Tibial artery (tissue), 4 donors: ENCODE data around the gene ITPK1.
A peak's percentile ranks its signal among the peaks of the same experiment; 100 is the strongest.

Experiments used
- DNase-seq, 2 donors: peaks; one replicate each; pipeline ENCODE4 v3.0.0-alpha.2; 2019
- H3K27ac ChIP-seq, 2 donors: fragments of 200-600 bp; sonication (generic) in 1 of 2; 1 replicate in 1 of 2; 2 replicates in 1 of 2; pipeline ENCODE4 v1.5.1; 2018 to 2019; ENCODE audit warnings: mild to moderate bottlenecking in 1 of 2
- H3K27me3 ChIP-seq, 2 donors: fragments of 200-600 bp; sonication (generic) in 1 of 2; one replicate each; pipeline versions ENCODE4 v1.5.1 to v1.6.0; 2016 to 2019
- H3K36me3 ChIP-seq, 3 donors: fragments of 200-600 bp; sonication (generic) in 2 of 3; one replicate each; pipeline ENCODE4 v1.5.1; 2016 to 2019; ENCODE audit warnings: mild to moderate bottlenecking in 2 of 3
- H3K4me1 ChIP-seq, 4 donors: fragments of 200-600 bp; sonication (generic) in 2 of 4; 1 replicate in 3 of 4; 2 replicates in 1 of 4; pipeline ENCODE4 v1.5.1; 2016 to 2019
- H3K4me3 ChIP-seq, 2 donors: fragments of 200-600 bp; sonication (generic) in 1 of 2; 1 replicate in 1 of 2; 2 replicates in 1 of 2; pipeline ENCODE4 v1.5.1; 2018 to 2019; ENCODE audit warnings: mild to moderate bottlenecking in 2 of 2
- H3K9me3 ChIP-seq, 3 donors: fragments of 200-600 bp; sonication (generic) in 1 of 3; one replicate each; pipeline ENCODE4 v1.5.1; 2016 to 2019
- intact Hi-C: fragments of 100-400 bp; cut with DNase I; formaldehyde crosslinking; loops from one replicate; pipeline ENCODE4 v1.15.0; 2023; ENCODE audit warnings: low total_unique reads
- TF ChIP-seq, protein P1 (sequence below), 2 experiments: fragments of 200-600 bp in 1 of 2; fragments of 450-650 bp in 1 of 2; IDR thresholded peaks; one replicate each; pipeline ENCODE4 v1.5.1; 2017 to 2019; ENCODE audit warnings: antibody characterized with exemption in 2 of 2, mild to moderate bottlenecking in 1 of 2, moderate library complexity in 1 of 2

ITPK1 gene

DNA sequence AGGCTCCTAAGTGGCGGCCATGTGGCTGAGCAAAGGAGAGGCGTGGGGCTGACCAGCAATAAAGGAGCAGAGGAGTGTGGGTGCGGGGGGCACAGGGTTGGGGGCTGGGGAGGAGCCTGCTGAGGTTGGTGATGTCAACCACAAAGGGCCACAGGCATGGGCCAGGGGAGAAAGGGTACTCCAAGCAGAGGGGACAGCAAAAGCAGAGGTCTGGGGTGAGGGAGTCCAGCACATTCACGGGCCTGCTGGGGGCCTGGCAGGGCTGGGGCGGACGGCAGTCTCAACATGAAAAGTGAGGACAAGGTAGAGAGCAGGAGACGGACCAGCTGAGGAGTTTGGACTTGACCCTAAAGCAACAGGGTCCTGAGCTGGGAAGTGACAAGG is 111.0 kb downstream of the ITPK1 start:
- H3K36me3 ChIP-seq, result no peaks in the 10 kb centered on the region
- no peak for DNase-seq
- intact Hi-C loops, result no loop called here
- peak overlapping the region; percentile 62 to 66 for H3K27ac ChIP-seq
- peaks cover 16 to 56% (median 52%) of the 10 kb centered on the region in 4 donors for H3K4me1 ChIP-seq
- H3K27me3 ChIP-seq, result no peaks in the 10 kb centered on the region
- no peaks in the 10 kb centered on the region for H3K9me3 ChIP-seq
- H3K4me3 ChIP-seq, result no peak overlapping the region
- TF ChIP-seq, protein P1, sequence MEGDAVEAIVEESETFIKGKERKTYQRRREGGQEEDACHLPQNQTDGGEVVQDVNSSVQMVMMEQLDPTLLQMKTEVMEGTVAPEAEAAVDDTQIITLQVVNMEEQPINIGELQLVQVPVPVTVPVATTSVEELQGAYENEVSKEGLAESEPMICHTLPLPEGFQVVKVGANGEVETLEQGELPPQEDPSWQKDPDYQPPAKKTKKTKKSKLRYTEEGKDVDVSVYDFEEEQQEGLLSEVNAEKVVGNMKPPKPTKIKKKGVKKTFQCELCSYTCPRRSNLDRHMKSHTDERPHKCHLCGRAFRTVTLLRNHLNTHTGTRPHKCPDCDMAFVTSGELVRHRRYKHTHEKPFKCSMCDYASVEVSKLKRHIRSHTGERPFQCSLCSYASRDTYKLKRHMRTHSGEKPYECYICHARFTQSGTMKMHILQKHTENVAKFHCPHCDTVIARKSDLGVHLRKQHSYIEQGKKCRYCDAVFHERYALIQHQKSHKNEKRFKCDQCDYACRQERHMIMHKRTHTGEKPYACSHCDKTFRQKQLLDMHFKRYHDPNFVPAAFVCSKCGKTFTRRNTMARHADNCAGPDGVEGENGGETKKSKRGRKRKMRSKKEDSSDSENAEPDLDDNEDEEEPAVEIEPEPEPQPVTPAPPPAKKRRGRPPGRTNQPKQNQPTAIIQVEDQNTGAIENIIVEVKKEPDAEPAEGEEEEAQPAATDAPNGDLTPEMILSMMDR (IDR thresholded peaks at IDR 0.05), result no peak

DNA sequence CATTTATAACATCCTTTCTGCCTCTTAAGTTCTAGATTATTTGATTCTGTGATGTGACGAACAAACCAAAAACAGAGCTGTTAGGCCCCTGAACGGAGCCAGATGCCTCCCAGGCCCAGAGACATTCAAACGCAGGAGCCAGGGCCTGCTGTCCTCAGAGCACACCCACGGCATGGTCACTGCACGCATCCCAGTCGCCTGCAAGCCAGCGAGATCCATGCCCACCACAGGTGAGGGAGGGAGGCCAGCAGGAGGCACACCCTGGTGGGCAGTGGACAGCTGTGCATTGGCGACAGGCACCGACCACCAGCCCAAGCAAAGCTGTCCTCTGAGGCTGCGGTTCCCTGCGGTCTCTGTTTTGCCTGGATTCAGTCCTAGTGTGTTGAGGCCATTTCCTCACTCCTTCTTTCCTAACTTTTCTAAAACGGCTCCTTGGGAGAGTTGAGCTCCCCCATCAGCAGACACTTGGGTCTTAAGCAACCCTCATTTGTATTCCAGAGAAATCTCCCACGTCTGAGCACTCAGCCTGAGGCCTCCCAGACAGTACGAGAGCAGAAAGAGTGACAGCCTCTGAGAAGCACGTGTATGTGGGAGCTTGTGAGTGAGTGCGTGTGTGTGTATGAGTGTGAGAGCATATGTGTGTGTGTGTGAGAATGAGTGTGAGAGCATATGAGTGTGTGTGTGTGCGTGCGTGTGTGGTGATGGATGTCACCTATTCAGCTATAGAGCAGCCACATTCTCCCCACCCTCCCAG is 111.6 kb downstream of the ITPK1 start:
- Histone ChIP-seq H3K4me3 (no peak overlapping the region), H3K27me3 (no peaks in the 10 kb centered on the region), H3K9me3 (no peaks in the 10 kb centered on the region), H3K4me1 (peaks cover 16 to 56% (median 50%) of the 10 kb centered on the region in 4 donors), H3K36me3 (peaks cover 0 to 5% (median 4%) of the 10 kb centered on the region in 3 donors), H3K27ac (peak overlapping the region; percentile 62 to 66)
- DNase-seq, result no peak
- intact Hi-C loops, result no loop called here
- TF ChIP-seq, protein P1 (IDR thresholded peaks at IDR 0.05), result no peak

DNA sequence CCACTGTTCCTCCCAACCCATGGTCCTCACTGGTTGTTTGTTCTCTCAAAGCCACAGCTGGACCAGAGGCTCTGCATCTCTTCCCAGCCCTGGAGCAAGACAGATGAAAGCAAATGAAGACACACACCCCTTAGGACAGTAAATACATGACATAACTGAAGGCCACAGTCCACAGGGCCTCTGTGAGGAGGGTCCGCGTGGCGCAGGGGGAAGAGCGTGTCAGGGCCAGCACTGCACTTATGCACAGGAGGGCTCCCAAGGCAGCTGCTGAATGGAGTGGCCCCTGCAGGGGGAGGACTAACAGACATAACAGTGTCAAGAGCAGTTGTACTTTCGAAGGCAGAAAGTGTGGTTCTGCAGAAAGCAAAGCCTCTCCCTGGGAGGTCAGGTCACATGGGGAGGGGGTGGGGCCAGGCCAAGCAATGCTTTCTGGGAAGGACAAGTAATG is 112.8 kb downstream of the ITPK1 start:
- Histone ChIP-seq H3K4me3 (no peak overlapping the region), H3K4me1 (peaks cover 15 to 44% (median 40%) of the 10 kb centered on the region in 4 donors), H3K27me3 (no peaks in the 10 kb centered on the region), H3K9me3 (no peaks in the 10 kb centered on the region), H3K27ac (no peak overlapping the region), H3K36me3 (peaks cover 0 to 5% (median 4%) of the 10 kb centered on the region in 3 donors)
- no peak for DNase-seq
- TF ChIP-seq, protein P1 (IDR thresholded peaks at IDR 0.05), result no peak
- intact Hi-C loops, result no loop called here

DNA sequence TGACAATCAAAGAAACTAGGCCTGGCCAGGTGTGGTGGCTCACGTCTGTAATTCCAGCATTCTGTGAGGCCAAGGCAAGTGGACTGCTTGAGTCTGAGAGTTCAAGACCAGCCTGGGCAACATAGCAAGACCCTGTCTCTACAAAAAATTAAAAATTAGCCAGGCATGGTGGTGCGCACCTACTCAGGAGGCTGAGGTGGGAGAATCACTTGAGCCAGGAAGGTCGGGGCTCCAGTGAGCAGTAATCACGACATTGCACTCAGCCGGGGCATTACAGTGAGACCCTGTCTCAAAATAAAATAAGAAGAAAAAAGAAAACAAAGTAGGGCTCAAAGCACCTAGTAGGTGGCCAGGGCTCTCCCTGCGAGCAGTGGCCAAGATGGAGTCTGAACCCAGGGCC is 113.7 kb downstream of the ITPK1 start:
- Histone ChIP-seq H3K4me1 (peaks cover 7 to 36% (median 31%) of the 10 kb centered on the region in 4 donors), H3K9me3 (no peaks in the 10 kb centered on the region), H3K4me3 (no peak overlapping the region), H3K36me3 (peaks cover under 1 to 5% (median 5%) of the 10 kb centered on the region in 3 donors), H3K27ac (no peak overlapping the region), H3K27me3 (no peaks in the 10 kb centered on the region)
- TF ChIP-seq, protein P1 (IDR thresholded peaks at IDR 0.05), result no peak
- intact Hi-C loops, result no loop called here
- DNase-seq, result no peak

DNA sequence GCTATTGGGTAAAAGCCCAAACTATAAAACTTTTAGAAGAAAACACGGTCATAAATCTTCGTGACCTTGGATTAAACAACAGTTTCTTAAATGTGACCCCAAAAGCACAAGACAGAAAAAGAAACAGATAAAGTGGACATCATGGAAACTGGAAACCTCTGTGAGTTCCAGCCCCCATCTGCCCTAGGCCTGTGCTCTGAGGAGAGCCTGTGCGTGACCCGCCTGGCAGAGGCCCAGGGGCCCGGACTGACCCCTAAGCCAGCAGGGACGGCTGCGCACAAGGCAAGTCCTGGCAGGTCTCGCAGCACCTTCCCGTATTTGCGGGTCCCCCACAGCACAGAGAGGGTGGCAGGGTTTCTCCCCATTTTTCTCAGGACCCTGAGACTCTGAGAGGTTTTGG is 116.8 kb downstream of the ITPK1 start:
- Histone ChIP-seq H3K9me3 (no peaks in the 10 kb centered on the region), H3K4me1 (peaks cover 0 to 13% (median 2%) of the 10 kb centered on the region in 4 donors), H3K36me3 (peaks cover 5 to 11% (median 9%) of the 10 kb centered on the region in 3 donors), H3K27ac (no peak overlapping the region), H3K4me3 (no peak overlapping the region), H3K27me3 (no peaks in the 10 kb centered on the region)
- DNase-seq, result no peak
- TF ChIP-seq, protein P1 (IDR thresholded peaks at IDR 0.05), result no peak
- intact Hi-C loops, result no loop called here
